ENCODE measurements around the gene DMXL1.
"Not testable (repeated sequence)": the region's sequence is repeated elsewhere in the genome, so short reads cannot be mapped to it uniquely, and the experiment has no call there.

The DMXL1 gene

GRCh38 chr5:119123280-119123679 lies 52.4 kb downstream of the DMXL1 start:
- DNase-seq (ENCODE audit: low read depth) = no peak
- no peak for TF ChIP-seq CTCF (conservative IDR thresholded peaks at IDR 0.05; ENCODE audit: low read depth, low read length)
- no peak overlapping the region for H3K4me3 ChIP-seq (ENCODE audit: low read length)

- no peak for DNase-seq (ENCODE audit: low read depth)
- TF ChIP-seq CTCF (conservative IDR thresholded peaks at IDR 0.05; ENCODE audit: low read depth, low read length) = no peak
- H3K4me3 ChIP-seq (ENCODE audit: low read length) = no peak overlapping the region
These were observed 58.9 kb downstream of the DMXL1 start for GRCh38 chr5:119129770-119130169.

- no peak overlapping the region for H3K4me3 ChIP-seq (ENCODE audit: low read length)
- peak; percentile 19 for DNase-seq (ENCODE audit: low read depth)
- TF ChIP-seq CTCF (conservative IDR thresholded peaks at IDR 0.05; ENCODE audit: low read depth, low read length) = no peak
These were observed 60.8 kb downstream of the DMXL1 start for GRCh38 chr5:119131530-119132304.

GRCh38 chr5:119135743-119136142 lies 64.9 kb downstream of the DMXL1 start:
- not testable (repeated sequence) for DNase-seq (ENCODE audit: low read depth); H3K4me3 ChIP-seq (ENCODE audit: low read length)

- H3K4me3 ChIP-seq (ENCODE audit: low read length) = no peak overlapping the region
- no peak for DNase-seq (ENCODE audit: low read depth)
- no peak for TF ChIP-seq CTCF (conservative IDR thresholded peaks at IDR 0.05; ENCODE audit: low read depth, low read length)
These were observed 65.9 kb downstream of the DMXL1 start for GRCh38 chr5:119136666-119137318.

- DNase-seq (ENCODE audit: low read depth) = no peak
- no peak for TF ChIP-seq CTCF (conservative IDR thresholded peaks at IDR 0.05; ENCODE audit: low read depth, low read length)
- H3K4me3 ChIP-seq (ENCODE audit: low read length) = no peak overlapping the region
These were observed 82.7 kb downstream of the DMXL1 start for GRCh38 chr5:119153629-119154028.

GRCh38 chr5:119158144-119158543 lies 87.3 kb downstream of the DMXL1 start:
- no peak overlapping the region for H3K4me3 ChIP-seq (ENCODE audit: low read length)
- no peak for DNase-seq (ENCODE audit: low read depth)
- TF ChIP-seq CTCF (conservative IDR thresholded peaks at IDR 0.05; ENCODE audit: low read depth, low read length) = no peak

Measured in retinal pigment epithelial cell (primary cell).